ENCODE data around the gene INPP4B.

Gene INPP4B

GRCh38 chr4:142474398-142475087 is 371.6 kb downstream of the INPP4B start:
- Mint-ChIP-seq H3K4me3 (no peak overlapping the region), H3K27me3 (no peaks in the 10 kb centered on the region)
- DNase-seq: no peak

GRCh38 chr4:142473960-142474338 is 372.2 kb downstream of the INPP4B start:
- DNase-seq: no peak
- Mint-ChIP-seq H3K9me3 (no peaks in the 10 kb centered on the region), H3K27ac (no peak overlapping the region), H3K36me3 (no peaks in the 10 kb centered on the region), H3K4me3 (no peak overlapping the region), H3K27me3 (no peaks in the 10 kb centered on the region), H3K4me1 (peaks cover 0 to 8% of the 10 kb centered on the region in 2 donors)
- ATAC-seq (replicated peaks): no peak

More at GRCh38 chr4:142474398-142475087, 371.6 kb downstream of the INPP4B start:
- no peak overlapping the region for H3K27ac Mint-ChIP-seq
- ATAC-seq (replicated peaks): no peak
- peaks cover 0 to 8% of the 10 kb centered on the region in 2 donors for H3K4me1 Mint-ChIP-seq
- no peaks in the 10 kb centered on the region for H3K9me3 Mint-ChIP-seq
- no peaks in the 10 kb centered on the region for H3K36me3 Mint-ChIP-seq

GRCh38 chr4:142473218-142473959 is 372.7 kb downstream of the INPP4B start:
- H3K27me3 Mint-ChIP-seq: no peaks in the 10 kb centered on the region
- H3K27ac Mint-ChIP-seq: no peak overlapping the region

GRCh38 chr4:142467088-142467487 is 379.0 kb downstream of the INPP4B start:
- Mint-ChIP-seq H3K27ac (no peak overlapping the region), H3K4me3 (no peak overlapping the region), H3K9me3 (peaks cover 0 to 3% of the 10 kb centered on the region in 2 donors), H3K36me3 (no peaks in the 10 kb centered on the region), H3K4me1 (no peaks in the 10 kb centered on the region), H3K27me3 (no peaks in the 10 kb centered on the region)
- no peak for DNase-seq
- ATAC-seq (replicated peaks): no peak

More at GRCh38 chr4:142473218-142473959, 372.7 kb downstream of the INPP4B start:
- Mint-ChIP-seq H3K4me1 (peaks cover 0 to 8% of the 10 kb centered on the region in 2 donors), H3K36me3 (no peaks in the 10 kb centered on the region), H3K4me3 (no peak overlapping the region), H3K9me3 (no peaks in the 10 kb centered on the region)
- DNase-seq: no peak
- ATAC-seq (replicated peaks): no peak

- no peaks in the 10 kb centered on the region for H3K4me1 Mint-ChIP-seq
- no peak overlapping the region for H3K4me3 Mint-ChIP-seq
- H3K27ac Mint-ChIP-seq: no peak overlapping the region
- H3K36me3 Mint-ChIP-seq: no peaks in the 10 kb centered on the region
- ATAC-seq (replicated peaks) (no peak), DNase-seq (no peak)
- H3K9me3 Mint-ChIP-seq: peaks cover 0 to 3% of the 10 kb centered on the region in 2 donors
- H3K27me3 Mint-ChIP-seq: no peaks in the 10 kb centered on the region
These were observed 380.6 kb downstream of the INPP4B start for GRCh38 chr4:142465526-142465925.

GRCh38 chr4:142463206-142463605 is 382.9 kb downstream of the INPP4B start:
- Mint-ChIP-seq H3K27me3 (no peaks in the 10 kb centered on the region), H3K4me1 (no peaks in the 10 kb centered on the region), H3K27ac (no peak overlapping the region), H3K9me3 (peaks cover 0 to 3% of the 10 kb centered on the region in 2 donors), H3K36me3 (no peaks in the 10 kb centered on the region), H3K4me3 (no peak overlapping the region)
- ATAC-seq (replicated peaks): no peak
- no peak for DNase-seq

GRCh38 chr4:142452161-142452855 is 393.8 kb downstream of the INPP4B start:
- Mint-ChIP-seq H3K4me3 (no peak overlapping the region), H3K36me3 (no peaks in the 10 kb centered on the region), H3K4me1 (no peaks in the 10 kb centered on the region), H3K27me3 (no peaks in the 10 kb centered on the region), H3K27ac (no peak overlapping the region), H3K9me3 (peaks cover 0 to 4% of the 10 kb centered on the region in 2 donors)
- DNase-seq: no peak
- ATAC-seq (replicated peaks): no peak

- no peaks in the 10 kb centered on the region for H3K4me1 Mint-ChIP-seq
- no peaks in the 10 kb centered on the region for H3K27me3 Mint-ChIP-seq
- no peak overlapping the region for H3K27ac Mint-ChIP-seq
- H3K9me3 Mint-ChIP-seq: no peaks in the 10 kb centered on the region
- DNase-seq: no peak
- no peak for ATAC-seq (replicated peaks)
- no peaks in the 10 kb centered on the region for H3K36me3 Mint-ChIP-seq
- H3K4me3 Mint-ChIP-seq: no peak overlapping the region
These were observed 396.2 kb downstream of the INPP4B start for GRCh38 chr4:142449771-142450373.

- no peaks in the 10 kb centered on the region for H3K36me3 Mint-ChIP-seq
These were observed 399.1 kb downstream of the INPP4B start for GRCh38 chr4:142447009-142447408.

GRCh38 chr4:142443469-142443868 is 402.6 kb downstream of the INPP4B start:
- Mint-ChIP-seq H3K4me3 (no peak overlapping the region), H3K36me3 (no peaks in the 10 kb centered on the region), H3K27me3 (no peaks in the 10 kb centered on the region), H3K9me3 (peaks cover 0 to 3% of the 10 kb centered on the region in 2 donors), H3K4me1 (no peaks in the 10 kb centered on the region), H3K27ac (no peak overlapping the region)
- DNase-seq (no peak), ATAC-seq (replicated peaks) (no peak)

More at GRCh38 chr4:142447009-142447408, 399.1 kb downstream of the INPP4B start:
- Mint-ChIP-seq H3K4me1 (no peaks in the 10 kb centered on the region), H3K4me3 (no peak overlapping the region), H3K27ac (no peak overlapping the region), H3K27me3 (no peaks in the 10 kb centered on the region), H3K9me3 (peaks cover 0 to 3% of the 10 kb centered on the region in 2 donors)
- ATAC-seq (replicated peaks) (no peak), DNase-seq (no peak)

GRCh38 chr4:142440093-142440492 is 406.0 kb downstream of the INPP4B start:
- H3K27me3 Mint-ChIP-seq: peaks cover 0 to 5% of the 10 kb centered on the region in 2 donors
- H3K9me3 Mint-ChIP-seq: peaks cover 0 to 9% of the 10 kb centered on the region in 2 donors
- no peaks in the 10 kb centered on the region for H3K4me1 Mint-ChIP-seq
- ATAC-seq (replicated peaks) (no peak), DNase-seq (no peak)
- no peak overlapping the region for H3K27ac Mint-ChIP-seq
- H3K4me3 Mint-ChIP-seq: no peak overlapping the region
- no peaks in the 10 kb centered on the region for H3K36me3 Mint-ChIP-seq

GRCh38 chr4:142435599-142436235 is 410.4 kb downstream of the INPP4B start:
- no peaks in the 10 kb centered on the region for H3K36me3 Mint-ChIP-seq
- H3K9me3 Mint-ChIP-seq: peaks cover 4 to 9% of the 10 kb centered on the region in 2 donors
- DNase-seq: no peak
- peaks cover 0 to 5% of the 10 kb centered on the region in 2 donors for H3K27me3 Mint-ChIP-seq
- no peaks in the 10 kb centered on the region for H3K4me1 Mint-ChIP-seq
- no peak overlapping the region for H3K4me3 Mint-ChIP-seq
- H3K27ac Mint-ChIP-seq: no peak overlapping the region
- ATAC-seq (replicated peaks): no peak

- DNase-seq (no peak), ATAC-seq (replicated peaks) (no peak)
- Mint-ChIP-seq H3K4me3 (no peak overlapping the region), H3K4me1 (no peaks in the 10 kb centered on the region), H3K36me3 (no peaks in the 10 kb centered on the region), H3K27ac (no peak overlapping the region), H3K27me3 (peaks cover 0 to 5% of the 10 kb centered on the region in 2 donors), H3K9me3 (peaks cover 4 to 9% of the 10 kb centered on the region in 2 donors)
These were observed 411.4 kb downstream of the INPP4B start for GRCh38 chr4:142434519-142435224.
